Forelimb muscle (tissue), 1 donor: Measurements from ENCODE around the gene RYR1. TPM values are rescaled to one million over a fixed set of nuclear protein-coding genes. Genes with fewer than 3 reads are reported as not detected.
"Not testable (repeated sequence)": the region's sequence is repeated elsewhere in the genome, so short reads cannot be mapped to it uniquely, and the experiment has no call there.

Source experiments
- DNase-seq: peaks from one replicate; pipeline ENCODE4 v3.0.0-alpha.2; 2013; ENCODE audit warnings: low read depth
- polyA plus RNA-seq: library from polyadenylated mRNA; unstranded; fragments of 120-200 nt; gene quantifications from one replicate; pipeline ENCODE4 v1.2.1, GENCODE V29; 2013; ENCODE audit not compliant: insufficient read length

The RYR1 gene
- polyA plus RNA-seq, 1 donor: 572 TPM

DNA sequence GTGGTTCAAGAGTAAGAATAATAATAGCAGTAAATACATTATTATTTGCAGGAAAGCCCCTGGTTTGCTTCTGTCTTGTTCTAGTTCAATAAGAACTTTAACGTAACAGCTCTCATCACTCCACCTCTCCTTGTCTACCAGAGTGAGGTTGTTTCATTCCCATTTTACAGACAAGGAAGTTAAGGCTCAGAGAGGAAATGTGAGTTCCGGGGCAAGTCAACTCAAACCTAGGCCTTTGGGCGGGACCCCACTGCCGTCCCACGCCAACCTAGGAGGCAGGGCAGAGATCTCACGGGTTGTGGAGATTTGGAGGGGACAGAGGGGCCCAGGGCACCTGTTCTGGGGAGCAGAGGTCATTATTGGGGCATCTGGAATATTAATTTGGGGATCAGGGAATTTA lies 182.8 kb downstream of the RYR1 start:
- DNase-seq: no peak

DNA sequence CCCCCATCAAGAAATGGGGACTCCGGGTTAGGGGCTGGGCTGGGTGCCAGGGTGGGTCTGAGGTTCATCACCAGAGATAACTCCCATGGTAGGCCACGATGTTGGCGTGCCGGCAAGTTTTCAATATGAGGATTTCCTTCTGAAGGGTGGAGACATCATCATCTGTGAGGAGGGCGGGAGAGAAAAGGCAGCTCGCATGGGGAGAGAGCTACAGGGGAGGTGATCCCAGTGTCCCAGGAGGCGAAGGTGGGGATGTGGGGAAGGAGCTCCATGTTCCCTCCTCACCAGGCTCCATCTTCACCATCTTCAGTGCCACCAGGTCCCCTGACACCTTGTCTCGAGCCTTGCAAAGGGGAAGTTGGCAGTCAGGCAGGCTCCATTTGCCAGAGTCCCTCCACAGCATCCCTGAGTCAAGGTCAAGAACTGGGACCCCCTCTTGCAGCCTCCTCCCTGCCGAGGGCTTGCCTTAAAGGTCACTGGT lies 183.8 kb downstream of the RYR1 start:
- DNase-seq: no peak

- no peak for DNase-seq
Measured at GRCh38 chr19:38617764-38618589, 184.5 kb downstream of the RYR1 start, which contains the start of gene MAP4K1. Gene MAP4K1 (minus strand): TSS chr19:38617953. CDS start chr19:38617895, 58 bp downstream.

DNA sequence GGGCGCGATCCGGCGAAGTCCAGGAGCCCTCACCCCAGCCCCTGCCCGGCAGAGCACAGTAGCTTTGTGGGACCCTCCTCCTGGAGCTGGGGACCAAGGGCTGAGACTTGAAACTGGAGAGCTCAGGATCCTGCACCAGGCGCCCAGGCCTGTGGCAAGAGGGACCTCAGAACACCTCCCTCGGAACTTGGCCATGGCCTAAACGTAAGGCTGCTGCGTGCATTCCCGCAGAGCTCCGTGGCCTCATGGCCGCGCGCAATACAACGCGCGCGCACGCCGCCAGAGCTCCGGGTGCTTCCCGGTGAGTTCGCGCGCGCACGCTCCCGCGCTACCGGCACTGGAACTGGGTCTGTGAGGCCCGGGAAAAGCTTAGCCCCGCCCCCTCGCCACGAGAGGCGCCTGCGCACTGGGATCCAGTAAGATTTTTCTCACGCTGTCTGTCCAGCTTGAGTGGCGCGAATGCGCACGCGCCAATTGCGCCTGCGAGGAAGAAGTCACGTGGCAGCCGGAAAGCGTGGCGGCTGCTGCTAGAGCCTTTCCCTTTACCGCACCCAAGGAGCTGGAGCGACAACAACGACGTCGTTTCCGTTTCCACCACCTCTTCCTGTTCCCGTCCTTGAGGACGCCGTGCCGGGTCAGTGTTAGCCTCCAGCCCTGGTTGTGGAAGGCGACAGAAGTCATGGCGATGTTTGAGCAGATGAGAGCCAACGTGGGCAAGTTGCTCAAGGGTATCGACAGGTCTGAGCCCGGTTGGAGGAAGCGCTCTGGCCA lies 185.3 kb downstream of the RYR1 start, which contains the start of gene EIF3K:
TSS of gene EIF3K (plus strand) at position 599 of the 771 bp plus-strand sequence. CDS start at position 680, 81 bp downstream.
- peak; percentile 99 for DNase-seq

GRCh38 chr19:38619361-38620174 lies 186.1 kb downstream of the RYR1 start:
- no peak for DNase-seq

GRCh38 chr19:38624822-38625221 lies 191.3 kb downstream of the RYR1 start:
- no peak for DNase-seq

- DNase-seq: no peak
Measured at GRCh38 chr19:38626401-38626800, 192.9 kb downstream of the RYR1 start.

GRCh38 chr19:38629568-38629967 lies 196.1 kb downstream of the RYR1 start:
- no peak for DNase-seq

DNA sequence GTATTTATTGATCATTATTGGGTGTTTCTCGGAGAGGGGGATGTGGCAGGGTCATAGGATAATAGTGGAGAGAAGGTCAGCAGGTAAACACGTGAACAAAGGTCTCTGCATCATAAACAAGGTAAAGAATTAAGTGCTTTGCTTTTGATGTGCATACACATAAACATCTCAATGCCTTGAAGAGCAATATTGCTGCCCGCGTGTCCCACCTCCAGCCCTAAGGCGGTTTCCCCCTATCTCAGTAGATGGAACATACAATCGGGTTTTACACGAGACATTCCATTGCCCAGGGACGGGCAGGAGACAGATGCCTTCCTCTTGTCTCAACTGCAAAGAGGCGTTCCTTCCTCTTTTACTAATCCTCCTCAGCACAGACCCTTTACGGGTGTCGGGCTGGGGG lies 197.8 kb downstream of the RYR1 start:
- not testable (repeated sequence) for DNase-seq

DNA sequence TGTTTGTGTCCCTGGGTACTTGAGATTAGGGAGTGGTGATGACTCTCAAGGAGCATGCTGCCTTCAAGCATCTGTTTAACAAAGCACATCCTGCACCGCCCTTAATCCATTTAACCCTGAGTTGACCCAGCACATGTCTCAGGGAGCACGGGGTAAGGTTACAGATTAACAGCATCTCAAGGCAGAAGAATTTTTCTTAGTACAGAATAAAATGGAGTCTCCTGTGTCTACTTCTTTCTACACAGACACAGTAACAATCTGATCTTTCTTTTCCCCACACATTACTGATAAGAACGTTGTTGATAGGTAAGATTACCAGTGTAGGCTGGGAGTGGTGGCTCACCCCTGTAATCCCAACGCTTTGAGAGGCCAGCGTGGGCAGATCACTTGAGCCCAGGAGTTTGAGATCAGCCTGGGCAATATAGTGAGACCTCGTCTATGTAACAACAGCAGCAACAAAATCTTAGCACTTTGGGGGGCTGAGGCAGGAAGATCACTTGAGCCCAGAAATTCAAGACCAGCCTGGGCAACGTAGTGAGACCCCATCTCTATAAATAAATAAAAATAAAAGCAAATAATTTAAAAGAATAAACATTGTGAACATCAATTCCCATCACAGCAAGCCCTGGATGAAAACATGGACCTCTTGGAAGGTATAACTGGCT lies 198.5 kb downstream of the RYR1 start:
- not testable (repeated sequence) for DNase-seq

DNA sequence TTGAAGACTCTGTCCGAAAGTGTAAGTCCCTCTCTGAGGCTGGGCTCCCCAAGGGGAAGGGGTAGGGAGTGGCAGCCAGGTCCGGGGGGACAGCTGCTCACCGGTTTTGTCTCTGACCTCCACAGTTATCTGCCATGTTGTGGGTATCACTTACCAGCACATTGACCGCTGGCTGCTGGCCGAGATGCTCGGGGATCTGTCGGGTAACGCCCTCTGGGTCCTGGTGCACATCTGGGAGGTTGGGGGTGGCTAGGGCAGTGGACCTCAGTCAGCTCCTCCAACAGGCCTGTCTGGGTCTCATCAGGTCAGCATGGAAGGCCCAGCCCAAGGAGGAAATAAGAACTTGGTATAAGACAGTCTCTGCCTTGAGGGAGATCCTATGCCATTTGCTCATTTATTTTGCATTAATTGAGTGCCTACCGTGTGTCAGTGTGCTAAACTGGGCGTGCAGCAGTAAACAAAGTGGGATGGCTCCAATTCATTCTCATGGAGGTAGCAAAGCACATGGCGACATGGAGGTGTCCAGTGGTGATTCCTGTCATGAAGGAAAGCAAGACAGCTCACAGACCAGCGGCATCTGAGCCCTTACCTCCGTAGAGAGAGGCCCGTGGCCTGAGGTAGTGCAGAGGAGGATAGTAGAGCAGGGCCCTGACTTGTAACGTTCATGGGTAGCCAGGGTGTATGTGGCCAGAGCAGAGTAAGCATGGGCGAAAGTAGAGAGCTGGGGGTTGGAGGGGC lies 199.2 kb downstream of the RYR1 start:
- DNase-seq: no peak

- no peak for DNase-seq
Measured at GRCh38 chr19:38634757-38635482, 201.4 kb downstream of the RYR1 start.

GRCh38 chr19:38635483-38636399 lies 202.2 kb downstream of the RYR1 start:
- DNase-seq: no peak

Other genes with a start within 250 kb of the RYR1 start
- gene DPF1, start 209.5 kb upstream of the RYR1 start, polyA plus RNA-seq: 3.7 TPM
- gene PPP1R14A, start 177.3 kb upstream of the RYR1 start, polyA plus RNA-seq: 13.4 TPM
- 4.8 TPM for gene SPINT2, start 169.1 kb upstream of the RYR1 start, polyA plus RNA-seq
- gene C19orf33, start 129.4 kb upstream of the RYR1 start, polyA plus RNA-seq: not detected
- gene YIF1B, start 117.7 kb upstream of the RYR1 start, polyA plus RNA-seq: 27.4 TPM
- gene KCNK6, start 113.8 kb upstream of the RYR1 start, polyA plus RNA-seq: 2.4 TPM
- gene CATSPERG, start 97.9 kb upstream of the RYR1 start, polyA plus RNA-seq: 3.4 TPM
- gene PSMD8, start 59.1 kb upstream of the RYR1 start, polyA plus RNA-seq: 117 TPM
- 0.43 TPM for gene GGN, start 45.7 kb upstream of the RYR1 start, polyA plus RNA-seq
- 0.59 TPM for gene SPRED3, start 45.0 kb upstream of the RYR1 start, polyA plus RNA-seq
- 9.5 TPM for gene FAM98C, start 30.6 kb upstream of the RYR1 start, polyA plus RNA-seq
- gene RASGRP4, start 7.5 kb upstream of the RYR1 start, polyA plus RNA-seq: 2.3 TPM
- gene MAP4K1, start 184.3 kb downstream of the RYR1 start, polyA plus RNA-seq: 13.6 TPM
- gene EIF3K, start 185.5 kb downstream of the RYR1 start, polyA plus RNA-seq: 363 TPM
- gene ACTN4, start 214.0 kb downstream of the RYR1 start, polyA plus RNA-seq: 177 TPM